GM19240 (cell line): Measurements from ENCODE around the gene TMX2.

Experiments used
- DNase-seq: peaks from one replicate; pipeline ENCODE4 v3.0.0; 2011; ENCODE audit warnings: low spot score; ENCODE audit not compliant: insufficient read length

TMX2 gene

DNA sequence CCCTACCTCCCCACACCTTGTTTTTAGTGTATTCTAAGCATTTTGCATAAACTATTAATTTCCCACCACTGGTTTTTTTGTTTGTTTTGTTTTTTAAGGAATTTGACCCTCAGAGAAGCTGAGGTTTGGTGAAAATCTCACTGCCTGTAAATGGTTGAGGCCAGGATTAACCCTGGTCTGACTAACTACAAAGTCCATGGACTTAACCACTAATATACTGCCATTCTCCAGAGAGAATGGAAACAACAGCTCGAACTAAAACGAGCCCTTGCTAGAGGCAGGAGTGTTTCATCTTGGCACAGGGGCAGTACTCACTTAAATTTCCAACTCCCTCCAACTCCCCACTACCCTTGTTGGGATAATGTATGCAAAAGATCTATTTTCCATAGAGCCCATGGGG lies 52.2 kb downstream of the TMX2 start:
- DNase-seq = no peak

GRCh38 chr11:57764972-57765371 lies 52.6 kb downstream of the TMX2 start:
- DNase-seq = no peak

GRCh38 chr11:57770793-57771192 lies 58.4 kb downstream of the TMX2 start:
- DNase-seq = no peak

DNA sequence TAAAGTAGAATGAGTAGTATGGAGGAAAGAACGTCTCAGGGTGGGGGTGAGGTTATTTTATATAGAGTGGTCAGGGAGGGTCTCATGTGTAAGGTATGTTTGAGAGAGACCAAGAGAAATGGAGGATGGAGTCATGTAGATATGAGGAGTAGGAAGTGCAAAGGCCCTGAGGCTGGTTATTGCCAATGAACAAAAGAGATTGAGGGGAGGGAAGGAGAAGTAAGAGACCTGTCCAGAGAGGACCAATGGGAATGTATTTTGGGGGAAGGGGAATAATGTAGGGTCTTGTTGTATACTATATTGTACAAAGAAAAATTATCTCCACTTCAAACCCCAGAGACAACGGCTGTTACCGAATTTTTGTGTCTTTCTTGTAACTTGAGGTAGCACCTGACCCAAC lies 59.0 kb downstream of the TMX2 start:
- DNase-seq = no peak

GRCh38 chr11:57772562-57772961 lies 60.2 kb downstream of the TMX2 start:
- DNase-seq = no peak

- no peak for DNase-seq
These were observed 60.7 kb downstream of the TMX2 start for GRCh38 chr11:57773026-57773598.

- DNase-seq = no peak
These were observed 63.1 kb downstream of the TMX2 start for GRCh38 chr11:57775491-57775890.

DNA sequence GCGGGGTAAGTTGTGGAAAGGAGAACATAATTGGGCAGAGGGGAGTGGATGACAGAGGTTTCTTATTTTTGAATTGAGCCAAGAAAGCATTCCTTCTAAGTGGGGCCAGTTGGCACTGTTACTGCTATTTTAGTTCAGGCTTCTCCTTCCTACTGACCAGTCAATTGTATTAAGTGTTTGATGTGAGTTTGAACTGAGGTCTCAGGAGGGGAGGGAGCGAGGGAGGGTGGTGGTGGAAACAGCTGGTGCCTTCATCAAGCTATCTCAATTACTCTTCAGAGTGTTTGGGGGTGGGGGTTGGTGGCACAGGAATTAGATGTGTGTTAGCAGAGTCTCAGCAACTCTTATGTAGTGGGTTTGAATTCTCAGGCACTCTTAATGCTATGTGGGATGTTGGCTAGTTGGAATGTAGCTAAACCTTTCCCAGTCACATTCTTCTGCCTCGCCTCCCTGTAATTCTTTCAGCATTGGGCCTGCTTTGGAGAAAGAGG lies 63.7 kb downstream of the TMX2 start:
- no peak for DNase-seq

- no peak for DNase-seq
These were observed 64.3 kb downstream of the TMX2 start for GRCh38 chr11:57776577-57777210.

DNA sequence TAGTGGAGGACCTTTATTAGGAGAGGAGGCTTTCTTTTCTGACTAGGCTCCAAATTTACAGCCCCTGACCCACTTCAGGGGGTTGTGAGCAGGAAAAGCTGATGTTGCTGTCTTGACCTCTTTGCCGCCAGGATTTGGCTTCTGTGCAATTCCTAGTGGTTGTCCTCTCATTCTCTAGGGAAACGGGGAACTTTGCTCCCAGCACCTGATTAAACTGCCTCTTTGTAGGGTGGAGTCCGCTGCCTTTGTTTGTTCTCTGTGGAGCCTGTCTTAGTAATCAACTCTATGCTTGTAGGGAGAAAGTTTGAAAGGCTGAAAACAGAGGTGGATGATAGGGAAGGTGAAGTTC lies 65.5 kb downstream of the TMX2 start:
- no peak for DNase-seq

- DNase-seq = no peak
These were observed 66.1 kb downstream of the TMX2 start for GRCh38 chr11:57778318-57779037.

DNA sequence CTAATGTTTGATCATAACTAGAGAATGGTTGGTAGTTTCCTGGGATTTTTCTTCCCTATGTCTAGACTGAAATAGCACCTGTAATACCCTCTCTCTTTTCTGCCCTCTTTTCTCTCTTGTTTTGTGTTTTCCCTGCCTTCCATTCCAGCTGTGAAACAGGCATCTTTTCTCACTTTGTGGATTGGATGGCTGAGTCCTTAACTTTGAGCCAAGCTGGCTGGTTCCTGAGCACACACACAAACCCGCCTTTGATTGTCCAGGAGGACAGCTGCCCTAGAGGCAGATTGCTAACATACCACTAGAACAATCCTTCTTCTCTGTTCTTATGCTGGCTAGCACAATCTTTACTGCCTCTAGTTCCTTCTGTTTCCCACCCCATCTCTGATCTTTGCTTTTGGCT lies 66.9 kb downstream of the TMX2 start:
- no peak for DNase-seq

DNA sequence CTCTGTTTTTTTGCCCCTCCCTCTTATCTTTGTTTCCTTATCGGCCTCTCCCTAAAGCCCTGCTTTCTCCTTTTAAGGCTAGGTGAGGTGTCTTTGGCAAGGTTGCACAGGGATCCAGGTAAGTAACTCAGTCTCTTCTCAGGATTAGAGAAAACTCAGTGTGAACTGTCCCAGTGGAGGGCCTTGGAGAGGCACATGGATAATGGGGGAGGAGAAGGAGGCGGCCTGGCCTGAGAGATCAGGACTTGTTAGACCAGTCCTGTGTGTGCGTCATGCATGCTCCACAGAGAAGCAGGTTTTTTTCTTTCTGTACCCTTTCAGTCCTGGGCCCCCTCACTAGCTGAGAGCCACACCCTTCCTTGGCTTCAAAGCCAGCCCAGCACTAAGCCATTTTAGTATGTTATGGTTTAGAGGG lies 69.1 kb downstream of the TMX2 start:
- no peak for DNase-seq

DNA sequence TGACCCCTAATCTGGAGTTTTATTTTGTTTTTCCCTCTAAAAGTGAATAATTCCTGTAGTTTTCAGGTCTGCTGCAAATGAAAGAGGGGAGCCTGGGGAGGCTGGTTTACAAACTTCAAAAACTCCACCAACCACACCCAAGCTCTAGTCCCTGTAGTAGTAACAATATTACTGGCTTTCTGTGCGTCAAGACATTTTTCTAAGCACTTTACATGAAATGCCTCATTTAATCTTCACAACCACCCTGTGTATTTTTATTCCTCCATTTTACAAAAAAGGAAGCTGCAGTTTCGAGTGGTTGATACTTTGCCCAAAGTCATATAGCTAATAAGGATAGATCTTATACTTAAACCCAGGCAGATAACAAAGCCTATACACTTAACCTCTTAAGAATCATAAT lies 72.7 kb downstream of the TMX2 start:
- DNase-seq = no peak

DNA sequence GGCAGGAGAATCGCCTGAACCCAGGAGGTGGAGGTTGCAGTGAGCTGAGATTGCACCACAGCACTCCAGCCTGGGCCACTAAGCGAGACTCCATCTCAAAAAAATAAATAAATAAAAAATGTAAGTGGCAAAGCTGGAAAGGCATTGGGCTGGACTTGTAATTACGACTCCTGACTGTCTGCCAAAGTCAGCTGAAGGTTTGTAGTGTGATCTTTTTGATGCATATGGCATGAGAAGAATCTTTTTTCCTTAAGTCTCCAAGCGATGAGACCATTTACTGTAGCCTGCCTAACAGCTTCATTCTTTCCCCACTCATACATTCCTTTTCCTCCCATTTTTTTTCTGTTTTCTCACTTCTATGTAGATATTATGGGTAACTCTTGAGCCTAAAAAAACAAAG lies 74.0 kb downstream of the TMX2 start:
- no peak for DNase-seq

GRCh38 chr11:57787006-57787604 lies 74.7 kb downstream of the TMX2 start:
- DNase-seq = no peak

GRCh38 chr11:57787920-57788702 lies 75.7 kb downstream of the TMX2 start:
- DNase-seq = peak; percentile 23

DNA sequence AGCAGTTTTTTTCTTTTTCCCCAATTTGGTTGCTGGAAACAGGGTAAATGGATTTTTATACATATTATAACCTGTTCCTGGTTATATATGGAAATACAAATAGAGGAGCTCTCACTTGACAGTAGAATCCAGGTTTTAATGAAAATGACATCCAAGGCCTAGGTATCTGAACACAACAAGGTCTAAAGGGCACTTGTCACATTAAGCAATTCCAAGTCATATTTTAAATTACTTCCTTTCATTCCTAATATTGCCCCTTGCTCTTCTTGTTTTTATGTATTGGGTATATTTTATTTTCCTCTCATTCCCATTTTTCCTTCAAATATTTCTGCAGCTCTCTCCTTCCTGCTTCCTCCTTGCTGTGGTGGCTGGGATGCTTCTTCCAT lies 76.3 kb downstream of the TMX2 start:
- DNase-seq = no peak
